Activated CD8-positive, alpha-beta memory T cell treated with anti-CD3 and anti-CD28 coated beads, Interleukin-2, amount 50 U/mL, for 1 hour (primary cell): ENCODE data around the gene ARHGEF7.
"Not testable (repeated sequence)": the region's sequence is repeated elsewhere in the genome, so short reads cannot be mapped to it uniquely, and the experiment has no call there.

Experiments
- DNase-seq: peaks from one replicate; pipeline ENCODE4 v3.0.0-alpha.2; 2020; ENCODE audit errors: extremely low read depth

ARHGEF7 gene

DNA sequence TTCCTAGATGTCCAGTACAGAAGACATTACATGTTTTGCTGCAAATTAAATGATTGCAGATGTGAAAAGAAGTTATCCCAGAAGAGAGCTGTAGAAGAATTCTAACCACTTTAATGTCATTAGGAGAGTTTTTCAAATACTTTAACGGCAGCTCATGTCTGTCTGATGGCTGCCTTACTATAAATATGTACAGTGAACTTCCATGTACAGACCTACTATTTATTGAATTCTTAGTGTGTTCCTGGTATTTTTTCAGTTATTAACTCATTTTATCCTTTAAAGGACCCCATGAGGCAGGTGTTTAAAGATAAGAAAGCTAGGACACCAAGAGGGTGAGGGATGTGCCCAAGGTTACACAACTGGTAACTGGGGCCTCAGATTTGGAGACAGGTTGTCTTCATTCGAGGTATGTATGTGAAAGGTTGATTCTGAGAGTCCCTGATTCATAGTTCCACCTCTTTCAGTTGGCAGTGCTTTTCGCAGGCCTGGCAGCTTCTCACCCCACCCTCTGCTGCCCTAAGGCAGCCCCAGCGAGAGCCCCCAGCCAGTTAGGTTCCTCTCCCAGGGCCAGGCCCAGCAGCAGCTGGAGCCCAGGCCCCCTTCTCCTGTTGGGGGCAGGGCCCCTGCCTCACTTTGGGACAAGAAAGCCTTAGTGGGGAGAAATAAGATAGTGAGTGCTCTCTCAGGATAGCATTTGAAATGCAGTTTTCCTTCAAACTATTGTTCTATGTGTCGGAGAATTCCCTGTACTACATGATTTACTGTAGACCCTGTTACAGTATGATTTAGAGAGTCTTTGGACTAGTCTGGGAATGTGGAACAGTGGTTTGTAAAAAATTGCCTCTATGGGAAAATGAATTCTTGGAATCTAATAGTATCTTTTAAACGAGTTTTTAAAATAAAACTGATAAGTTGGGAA, 137.6 kb downstream of the ARHGEF7 start:
- DNase-seq: no peak

DNA sequence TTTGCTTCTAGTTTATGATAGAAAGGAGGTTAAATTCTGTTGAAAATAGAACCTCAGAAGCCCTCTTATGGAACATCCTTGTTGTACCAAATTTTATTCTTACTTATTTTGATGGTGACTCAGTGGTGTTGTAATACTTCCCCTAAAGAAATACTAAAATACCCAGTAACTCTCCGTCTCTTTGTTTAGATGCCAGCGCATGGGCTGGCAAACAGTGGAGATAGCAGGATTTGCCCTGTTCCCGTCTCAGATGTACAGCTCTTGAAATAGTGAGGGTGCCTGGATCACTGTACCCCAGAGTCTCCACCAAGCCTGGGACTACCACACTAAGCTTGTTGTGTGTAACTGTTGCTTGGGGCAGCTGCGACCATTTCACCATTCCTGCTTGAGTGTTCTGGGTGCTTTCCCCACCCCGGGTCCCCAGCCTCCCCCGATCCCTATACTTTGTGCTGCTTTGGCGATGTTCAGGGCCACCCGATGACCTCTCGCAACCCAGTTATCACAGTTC, 138.3 kb downstream of the ARHGEF7 start:
- no peak for DNase-seq

DNA sequence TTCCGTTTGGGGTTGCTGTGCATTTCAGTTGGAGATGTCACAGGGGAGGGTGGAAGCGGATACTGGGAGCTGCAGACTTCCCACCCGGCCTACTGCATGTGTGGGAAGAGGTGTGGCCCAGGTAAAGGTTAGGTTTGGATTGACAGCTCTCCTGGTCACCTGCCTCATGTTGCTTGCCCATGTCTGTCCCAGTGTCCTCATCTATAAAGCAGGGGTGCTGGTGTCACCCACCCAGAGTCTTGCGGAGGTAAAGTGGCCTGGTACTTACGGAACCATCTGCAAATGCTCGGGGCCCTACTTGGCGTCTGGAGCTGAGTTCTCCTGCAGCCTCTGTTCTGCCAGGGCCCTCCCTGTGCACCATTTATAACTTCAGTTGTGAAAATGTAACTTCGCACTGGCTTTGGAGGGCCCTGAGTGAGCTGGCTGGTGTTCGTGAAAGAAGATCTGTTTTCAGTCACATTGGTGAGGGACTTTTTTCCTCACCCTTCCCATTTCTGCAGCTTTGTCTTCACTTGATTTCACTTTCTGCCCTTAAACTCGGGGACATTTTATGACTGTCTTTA, 140.2 kb downstream of the ARHGEF7 start:
- no peak for DNase-seq

DNA sequence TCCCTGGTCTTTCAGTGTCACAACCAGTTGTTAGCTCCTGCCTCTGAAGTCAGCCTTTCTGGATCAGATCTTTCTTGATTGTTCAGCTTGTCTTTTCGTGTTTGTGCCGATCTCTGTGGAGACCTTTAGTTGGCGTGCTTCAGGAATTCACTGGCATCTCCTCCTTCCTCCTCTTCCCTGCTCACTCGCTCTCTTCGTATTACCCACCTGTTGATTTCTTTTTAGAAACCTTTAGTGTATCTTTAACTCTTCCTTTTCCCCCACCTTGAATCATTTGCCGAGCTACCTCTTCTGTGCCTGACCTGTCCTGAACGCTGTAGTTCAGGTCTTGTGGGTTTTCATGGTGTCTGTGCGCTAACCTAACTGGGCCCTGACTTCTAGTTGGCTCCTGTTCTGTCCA, 141.3 kb downstream of the ARHGEF7 start:
- DNase-seq: no peak

DNA sequence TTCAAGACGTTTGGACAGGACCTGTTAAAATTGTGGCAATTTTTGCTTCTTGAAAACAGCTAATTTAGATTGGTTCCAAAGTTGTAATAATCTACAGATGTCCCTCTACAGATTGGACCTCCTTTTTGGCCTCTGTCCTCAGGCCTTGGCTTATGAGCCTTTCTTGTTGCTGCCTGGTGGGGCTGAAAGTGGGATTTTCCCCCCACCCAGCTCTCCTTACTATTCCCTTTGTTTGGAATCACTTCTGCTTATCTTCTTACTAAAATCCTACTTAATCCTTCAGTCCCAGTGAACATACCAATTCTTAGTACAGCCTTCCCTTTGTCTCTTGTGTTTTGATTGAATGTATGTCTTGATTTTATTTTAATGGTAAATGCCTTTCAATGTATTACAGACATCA, 141.8 kb downstream of the ARHGEF7 start:
- no peak for DNase-seq

DNA sequence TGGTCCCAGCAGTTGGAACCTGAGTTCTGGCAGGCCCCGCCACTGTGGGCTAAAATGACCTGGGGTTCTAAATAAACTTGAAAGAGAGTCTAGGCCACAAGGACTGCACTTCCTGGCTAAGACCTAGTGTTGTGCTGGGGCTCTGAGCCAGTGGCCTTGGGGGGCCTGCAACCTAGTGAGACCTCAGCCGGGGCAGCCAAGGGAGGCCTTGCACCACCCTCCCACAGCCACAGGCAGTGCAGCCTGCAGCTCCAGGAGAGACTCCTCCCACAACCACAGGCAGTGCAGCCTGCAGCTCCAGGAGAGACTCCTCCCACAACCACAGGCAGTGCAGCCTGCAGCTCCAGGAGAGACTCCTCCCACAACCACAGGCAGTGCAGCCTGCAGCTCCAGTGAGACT, 142.8 kb downstream of the ARHGEF7 start:
- DNase-seq: not testable (repeated sequence)

DNA sequence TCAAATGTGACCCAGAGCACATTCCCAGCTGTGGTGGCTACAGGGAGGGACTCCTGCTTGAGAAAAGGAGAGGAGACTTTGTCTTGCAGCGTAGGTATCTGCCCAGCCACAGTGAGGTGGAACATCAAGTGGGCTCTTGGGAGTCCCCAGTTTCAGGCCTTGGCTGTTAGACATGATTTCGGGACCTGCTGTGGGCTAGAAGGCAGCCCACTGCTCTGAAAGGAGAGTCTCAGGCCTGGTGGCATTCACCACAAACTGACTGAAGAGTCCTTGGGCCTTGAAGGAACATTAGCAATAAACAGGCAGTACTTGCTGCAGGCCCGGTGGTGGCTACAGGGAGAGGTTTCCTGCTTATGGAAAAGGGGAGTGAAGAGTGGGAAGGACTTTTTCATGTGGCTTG, 143.5 kb downstream of the ARHGEF7 start:
- no peak for DNase-seq

DNA sequence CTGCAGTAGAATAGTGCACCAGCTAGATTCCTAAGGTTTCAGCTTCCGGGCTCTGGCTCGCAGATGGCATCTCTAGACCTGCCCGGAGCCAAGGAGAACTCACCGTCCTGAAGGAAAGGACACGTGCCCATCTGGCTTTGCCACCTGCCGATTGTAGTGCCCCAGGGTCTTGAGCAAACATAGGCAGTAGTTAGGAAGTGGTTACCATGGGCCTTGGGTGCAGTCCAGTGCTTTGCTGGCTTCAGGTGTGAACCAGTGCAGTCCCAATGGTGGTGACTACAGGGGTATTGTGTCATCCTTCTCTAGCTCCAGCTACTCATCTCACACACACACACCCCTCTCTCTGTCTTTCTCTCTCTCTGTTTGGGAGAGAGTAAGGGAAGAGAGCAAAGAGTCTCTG, 143.9 kb downstream of the ARHGEF7 start:
- DNase-seq: no peak

DNA sequence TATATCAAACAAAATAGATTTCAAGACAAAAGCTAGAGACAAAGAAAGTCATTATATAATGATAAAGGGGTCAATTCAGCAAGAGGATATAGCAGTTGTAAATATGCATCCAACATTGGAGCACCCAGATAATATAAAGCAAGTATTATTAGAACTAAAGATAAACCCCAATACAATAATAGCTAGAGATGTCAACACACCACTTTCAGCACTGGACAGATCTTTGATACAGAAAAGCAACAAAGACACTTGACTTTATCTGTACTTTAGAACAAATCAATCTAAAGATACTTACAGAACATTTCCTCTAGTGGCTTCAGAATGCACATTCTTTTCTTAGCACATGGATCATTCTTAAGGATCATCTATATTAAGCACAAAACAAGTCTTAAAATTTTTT, 146.2 kb downstream of the ARHGEF7 start:
- no peak for DNase-seq

DNA sequence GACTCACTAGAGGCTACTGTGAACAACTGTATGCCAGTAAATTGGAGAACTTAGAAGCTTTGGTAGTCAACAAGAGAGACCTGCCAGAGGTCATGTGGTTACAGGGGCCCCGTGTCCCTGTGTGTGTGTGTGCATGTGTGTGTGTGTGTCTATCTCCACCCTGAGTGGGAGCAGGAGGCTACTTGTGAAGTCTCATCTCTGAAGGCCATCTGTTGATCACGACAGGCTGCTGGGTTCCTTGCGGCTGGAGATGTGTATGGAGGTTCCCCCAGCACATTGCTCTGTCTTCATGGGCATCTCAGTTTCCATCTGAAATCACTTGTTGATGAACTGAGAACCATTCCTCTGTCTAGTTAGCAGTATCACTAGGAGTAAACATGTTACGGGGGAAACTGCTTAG, 147.2 kb downstream of the ARHGEF7 start:
- DNase-seq: no peak

DNA sequence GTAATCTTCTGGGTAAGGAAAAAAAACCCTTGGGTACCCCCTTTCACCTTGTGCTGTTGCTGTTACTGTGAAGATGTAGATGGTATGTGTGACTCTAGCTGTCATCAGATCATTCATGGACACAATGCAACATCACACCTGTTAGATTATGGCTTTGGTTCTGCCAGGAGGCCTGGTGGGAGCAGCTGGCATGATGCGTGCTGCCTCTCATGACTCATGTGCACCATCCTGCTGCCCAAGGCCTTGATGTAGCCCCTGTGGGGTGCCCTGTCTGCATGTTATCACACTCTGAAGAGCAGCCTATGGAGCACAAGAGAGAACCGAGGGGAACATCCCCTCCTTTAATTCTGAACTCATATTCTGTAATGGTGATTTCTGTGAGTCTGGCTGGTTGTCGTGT, 147.6 kb downstream of the ARHGEF7 start:
- no peak for DNase-seq

DNA sequence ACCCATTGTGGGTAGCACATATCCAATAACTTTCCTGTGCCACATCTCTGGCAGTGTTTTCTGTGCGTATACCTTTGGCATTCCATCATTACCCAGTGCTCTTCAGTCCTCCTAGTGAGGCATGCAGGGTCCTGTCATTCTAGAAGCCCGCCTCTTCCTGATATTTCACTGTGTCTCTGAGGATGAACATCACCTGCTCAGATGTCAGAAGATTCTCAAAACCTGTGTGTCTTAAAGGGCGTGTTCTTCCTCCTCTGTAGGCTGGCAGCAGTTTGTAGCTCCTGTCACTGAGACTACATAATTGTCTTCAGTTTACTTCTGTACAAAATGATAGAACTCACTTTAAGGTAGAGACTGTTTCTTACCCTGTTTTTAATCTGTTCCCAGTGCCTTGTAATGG, 148.5 kb downstream of the ARHGEF7 start:
- no peak for DNase-seq

DNA sequence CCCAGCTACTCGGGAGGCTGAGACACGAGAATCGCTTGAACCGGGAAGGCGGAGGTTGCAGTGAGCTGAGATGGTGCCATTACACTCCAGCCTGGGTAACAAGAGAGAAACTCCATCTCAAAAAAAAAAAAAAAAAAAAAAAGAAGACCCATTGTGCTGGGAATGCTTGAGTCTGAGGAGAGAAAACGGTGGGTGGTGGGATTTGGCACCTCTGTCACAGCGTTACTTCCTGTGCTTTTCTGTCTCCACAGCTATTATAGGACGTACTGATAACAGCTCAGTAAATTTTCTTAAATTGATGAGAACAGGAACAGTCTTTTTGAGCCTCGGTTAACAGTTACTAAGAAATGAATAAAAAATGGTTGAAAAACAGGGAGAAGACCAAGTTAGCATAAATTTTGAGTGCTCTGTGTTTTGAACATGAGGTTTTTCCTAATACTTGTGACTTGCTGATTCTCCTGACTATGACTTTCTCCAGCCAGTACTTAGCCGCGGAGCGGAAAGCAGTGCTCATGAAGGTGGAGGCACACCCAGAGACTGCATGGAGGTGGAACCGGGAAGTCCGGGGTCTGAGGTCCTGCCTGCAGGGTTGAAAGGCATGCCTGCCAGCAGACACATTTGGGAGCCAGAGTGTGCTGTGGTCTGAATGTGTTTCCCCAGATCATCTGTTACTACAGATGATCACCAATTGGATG, 150.0 kb downstream of the ARHGEF7 start:
- no peak for DNase-seq

DNA sequence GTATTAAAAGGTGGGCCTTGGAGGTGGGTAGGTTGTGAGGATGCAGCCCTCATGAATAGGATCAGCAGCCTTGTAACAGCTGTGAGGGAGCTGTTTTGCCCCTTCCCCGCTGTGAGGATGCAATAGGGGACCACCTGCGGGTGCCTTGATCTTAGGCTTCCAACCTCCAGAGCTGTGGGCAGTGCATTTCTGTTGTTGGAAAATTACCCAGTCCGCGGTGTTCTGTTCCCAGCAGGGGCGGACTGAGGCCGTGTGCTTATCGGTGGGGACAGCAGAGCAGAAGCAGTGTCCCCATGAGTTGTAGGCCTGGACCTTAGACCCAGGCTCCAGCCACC, 150.6 kb downstream of the ARHGEF7 start:
- DNase-seq: no peak

DNA sequence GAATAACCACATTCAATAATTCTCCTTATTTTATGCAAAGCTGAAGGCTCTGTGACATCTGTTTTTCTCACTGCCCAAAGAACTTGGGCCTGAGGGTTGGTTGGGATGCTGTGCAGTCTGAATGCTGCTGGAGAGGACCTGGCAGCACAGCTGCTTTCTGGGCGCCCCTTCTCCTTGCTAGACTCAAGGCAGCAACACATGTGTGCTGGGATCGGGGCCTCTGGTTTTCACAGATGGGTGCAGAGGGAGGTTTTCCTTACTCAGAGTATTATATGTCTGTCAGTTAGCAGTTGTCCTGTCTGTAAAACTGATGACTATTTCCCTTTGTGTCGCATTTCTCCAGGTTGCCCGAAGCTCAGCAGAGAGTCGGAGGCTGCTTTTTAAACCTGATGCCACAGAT, 152.1 kb downstream of the ARHGEF7 start:
- no peak for DNase-seq

DNA sequence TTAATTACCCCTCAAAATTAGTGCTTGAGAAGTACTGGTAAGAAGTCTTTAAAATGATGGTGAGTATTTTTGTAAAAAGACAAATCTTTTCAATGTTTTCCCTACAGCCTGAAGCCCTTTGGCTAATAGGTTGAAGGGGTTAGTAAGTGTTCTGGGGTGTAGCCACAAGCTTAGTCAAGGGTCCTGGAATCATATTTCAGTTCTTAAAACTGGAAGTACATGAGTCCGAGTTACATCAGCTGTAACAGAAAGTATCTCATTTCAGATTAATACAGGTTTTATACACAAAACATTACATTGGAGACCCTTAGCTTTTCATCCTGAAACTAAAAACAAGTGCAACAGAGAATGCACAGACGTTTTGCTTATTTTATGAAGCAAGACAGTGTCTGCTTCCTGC, 152.7 kb downstream of the ARHGEF7 start:
- no peak for DNase-seq

DNA sequence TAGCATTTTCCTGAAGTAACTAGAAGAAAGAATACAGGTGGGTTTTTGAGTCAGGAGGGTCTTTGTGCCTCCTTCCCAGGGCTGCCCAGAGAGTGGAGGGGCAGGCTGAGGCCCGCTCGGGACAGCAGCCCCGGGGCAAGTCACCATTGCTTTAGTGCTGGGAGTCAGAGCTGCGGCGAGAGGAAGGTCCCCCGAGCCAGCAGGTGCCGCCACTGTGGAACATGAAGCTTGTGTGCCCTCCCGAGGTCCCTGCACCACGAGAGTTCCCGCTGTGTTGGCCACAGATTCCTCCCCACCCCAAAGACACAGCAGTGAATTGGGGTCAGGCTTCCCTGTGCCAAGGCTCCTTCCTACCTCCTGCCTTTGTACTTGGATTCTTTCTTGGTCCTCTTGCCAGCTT, 154.4 kb downstream of the ARHGEF7 start:
- no peak for DNase-seq

DNA sequence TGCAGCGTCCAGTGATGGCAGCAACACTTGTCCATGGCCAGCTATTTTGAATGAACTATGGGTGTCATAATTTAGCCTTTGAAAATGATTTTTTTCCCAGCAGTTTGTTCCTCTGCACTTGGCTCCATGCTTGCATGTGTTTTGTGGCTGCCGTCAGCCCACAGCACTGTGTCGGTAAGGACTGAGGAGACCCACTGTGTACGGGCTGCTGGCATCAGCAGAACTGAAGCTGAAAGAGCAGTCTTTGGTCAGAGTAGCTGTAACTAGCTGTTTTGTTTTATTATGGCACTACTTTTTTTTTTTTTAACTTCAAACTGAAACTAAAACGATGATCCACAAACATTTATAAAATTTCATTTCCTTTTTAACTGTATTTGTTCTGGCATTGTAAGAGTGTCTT, 155.0 kb downstream of the ARHGEF7 start:
- DNase-seq: no peak

DNA sequence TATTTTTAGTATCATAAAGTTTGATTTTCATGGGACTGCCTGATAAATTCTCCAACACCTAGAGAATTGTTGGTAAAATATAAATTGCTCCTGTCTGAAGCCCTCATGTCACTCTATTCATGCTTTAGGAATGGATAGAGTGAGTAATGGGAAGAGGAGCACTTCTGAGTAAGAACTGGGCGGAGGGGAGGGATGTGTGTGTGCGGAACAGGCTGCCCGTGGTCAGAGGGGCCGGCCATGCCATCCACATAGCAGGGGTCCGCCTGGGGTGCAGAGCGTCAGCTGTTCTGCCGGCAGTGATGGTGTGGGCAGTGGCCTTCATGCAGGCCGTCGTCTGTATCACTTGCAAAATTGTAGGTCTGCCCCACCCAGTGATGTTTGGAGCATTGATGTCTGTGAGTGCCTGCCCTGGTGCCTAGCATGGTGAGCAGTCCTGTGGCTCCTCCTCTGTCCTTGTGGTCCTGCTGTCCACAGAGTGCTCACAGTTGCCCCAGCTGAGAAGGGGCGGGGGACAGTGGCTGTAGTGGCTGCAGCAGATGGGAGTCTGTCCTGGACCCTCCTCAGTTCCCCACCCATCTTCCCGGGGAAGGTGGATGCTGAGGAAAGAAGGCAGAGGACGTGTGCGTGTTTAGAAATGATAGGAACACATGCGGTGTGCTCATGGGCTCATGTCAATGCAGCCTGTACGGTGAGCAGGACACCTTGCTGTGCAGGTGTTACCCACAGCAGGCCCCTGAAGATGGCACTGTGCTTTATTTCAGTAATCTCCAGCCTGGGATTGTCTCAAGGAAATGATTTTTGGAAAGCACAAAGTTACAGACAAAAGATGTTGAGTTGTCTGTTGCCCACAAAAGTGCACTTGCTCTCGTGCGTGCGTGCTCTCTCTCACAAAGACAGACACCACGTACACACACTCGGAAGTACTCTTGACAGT, 155.9 kb downstream of the ARHGEF7 start:
- no peak for DNase-seq

DNA sequence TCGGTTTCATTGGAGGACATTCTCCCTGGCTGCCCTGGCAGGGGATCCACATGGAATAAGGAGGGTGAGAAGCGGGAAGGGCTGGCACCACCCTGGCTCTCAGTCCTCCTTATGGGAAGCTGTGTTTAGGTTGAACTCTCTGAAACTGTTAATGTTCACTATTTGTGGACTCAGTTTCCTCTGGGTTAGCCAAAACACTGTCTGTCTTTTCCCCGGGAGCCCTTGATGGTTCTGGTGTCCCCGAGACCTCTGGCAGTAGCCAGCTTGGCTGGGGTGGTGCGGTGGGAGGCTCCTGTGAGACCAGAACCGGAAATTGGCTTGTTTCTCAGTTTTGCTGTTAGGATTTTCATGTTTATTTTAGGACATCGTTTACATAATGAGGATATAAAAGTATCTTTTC, 157.0 kb downstream of the ARHGEF7 start:
- DNase-seq: no peak

DNA sequence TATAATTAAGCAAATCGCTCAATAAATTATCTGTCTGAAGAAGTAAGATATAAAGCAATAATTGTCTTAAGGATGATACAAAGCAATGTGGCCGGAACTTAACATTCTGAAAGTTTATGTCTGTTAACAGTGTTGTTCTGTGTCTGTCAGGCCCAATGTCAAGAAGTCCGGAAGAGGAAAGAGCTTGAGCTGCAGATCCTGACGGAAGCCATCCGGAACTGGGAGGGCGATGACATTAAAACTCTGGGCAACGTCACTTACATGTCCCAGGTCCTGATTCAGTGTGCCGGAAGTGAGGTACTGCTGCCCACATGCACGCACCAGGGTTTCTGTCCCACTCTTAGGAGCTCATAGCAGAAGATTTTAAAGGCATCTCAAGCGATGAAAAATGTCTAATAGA, 160.3 kb downstream of the ARHGEF7 start:
- no peak for DNase-seq
